ENCODE measurements around the gene SLC36A4.
"Not testable (repeated sequence)": the region's sequence is repeated elsewhere in the genome, so short reads cannot be mapped to it uniquely, and the experiment has no call there.

Gene SLC36A4

GRCh38 chr11:93193731-93194130, 4.1 kb downstream of the SLC36A4 start:
- DNase-seq = peak; percentile 85 to 87

- no peak for DNase-seq
Measured at GRCh38 chr11:93192163-93192562, 5.6 kb downstream of the SLC36A4 start.

- DNase-seq = no peak
Measured at GRCh38 chr11:93189462-93189861, 8.3 kb downstream of the SLC36A4 start.

- DNase-seq = no peak
Measured at GRCh38 chr11:93188726-93189125, 9.1 kb downstream of the SLC36A4 start.

- no peak for DNase-seq
Measured at GRCh38 chr11:93187290-93187689, 10.5 kb downstream of the SLC36A4 start.

- not testable (repeated sequence) for DNase-seq
Measured at GRCh38 chr11:93177891-93178290, 19.9 kb downstream of the SLC36A4 start.

GRCh38 chr11:93169950-93170561, 27.7 kb downstream of the SLC36A4 start:
- DNase-seq = no peak

- peak in 1 of 2 experiments; percentile 6 for DNase-seq
Measured at GRCh38 chr11:93169143-93169542, 28.6 kb downstream of the SLC36A4 start.

GRCh38 chr11:93166862-93167261, 30.9 kb downstream of the SLC36A4 start:
- DNase-seq = peak; percentile 9 to 30

- DNase-seq = no peak
Measured at GRCh38 chr11:93166194-93166593, 31.6 kb downstream of the SLC36A4 start.

GRCh38 chr11:93160808-93161207, 37.0 kb downstream of the SLC36A4 start:
- DNase-seq = no peak

- no peak for DNase-seq
Measured at GRCh38 chr11:93160156-93160555, 37.6 kb downstream of the SLC36A4 start.

GRCh38 chr11:93159721-93160120, 38.1 kb downstream of the SLC36A4 start:
- no peak for DNase-seq

- DNase-seq = no peak
Measured at GRCh38 chr11:93155738-93156137, 42.1 kb downstream of the SLC36A4 start.

- no peak for DNase-seq
Measured at GRCh38 chr11:93145390-93145915, 52.3 kb downstream of the SLC36A4 start.

GRCh38 chr11:93143800-93144199, 54.0 kb downstream of the SLC36A4 start:
- no peak for DNase-seq

- DNase-seq = no peak
Measured at GRCh38 chr11:93143186-93143585, 54.6 kb downstream of the SLC36A4 start.

- DNase-seq = no peak
Measured at GRCh38 chr11:93133488-93134109, 64.2 kb downstream of the SLC36A4 start.

- no peak for DNase-seq
Measured at GRCh38 chr11:93132836-93133235, 65.0 kb downstream of the SLC36A4 start.

- DNase-seq = peak; percentile 3 to 18
Measured at GRCh38 chr11:93131709-93132108, 66.1 kb downstream of the SLC36A4 start.

- no peak for DNase-seq
Measured at GRCh38 chr11:93128574-93128973, 69.2 kb downstream of the SLC36A4 start.

- no peak for DNase-seq
Measured at GRCh38 chr11:93123351-93123898, 74.4 kb downstream of the SLC36A4 start.

GRCh38 chr11:93122535-93123235, 75.1 kb downstream of the SLC36A4 start:
- no peak for DNase-seq

GRCh38 chr11:93118276-93118675, 79.5 kb downstream of the SLC36A4 start:
- DNase-seq = no peak
